K562 (cell line): ENCODE results near the gene SCN5A. TPM values are rescaled to one million over a fixed set of nuclear protein-coding genes. Genes with fewer than 3 reads are reported as not detected.

Experiments used
- ATF2 ChIP-seq: sonication (generic); formaldehyde crosslinking; IDR thresholded peaks from 2 replicates; pipeline ENCODE4 v1.8.1; 2022; ENCODE audit warnings: missing genetic modification reagents
- ATF7 ChIP-seq: fragments of 450-650 bp; IDR thresholded peaks from 2 replicates; pipeline ENCODE4 v1.7.1; 2014; ENCODE audit warnings: mild to moderate bottlenecking, moderate library complexity
- CBX3 ChIP-seq, 2 experiments: IDR thresholded peaks; 1 replicate in 1 of 2; 2 replicates in 1 of 2; pipeline ENCODE4 v1.6.1; 2012; ENCODE audit warnings: inconsistent platforms in 2 of 2, low read length in 2 of 2, borderline replicate concordance in 1 of 2, control low read depth in 1 of 2
- E2F6 ChIP-seq, 2 experiments: IDR thresholded peaks; 2 replicates each; pipeline ENCODE4 v1.6.1; 2011; ENCODE audit warnings: borderline replicate concordance in 1 of 2, control low read depth in 1 of 2, low read depth in 1 of 2, low read length in 1 of 2, mild to moderate bottlenecking in 1 of 2, mixed read lengths in 1 of 2, moderate library complexity in 1 of 2; ENCODE audit not compliant: insufficient read depth in 1 of 2, insufficient read length in 1 of 2, poor library complexity in 1 of 2, severe bottlenecking in 1 of 2; ENCODE audit errors: extremely low read depth in 1 of 2
- HMGXB4 ChIP-seq: sonication (generic); formaldehyde crosslinking; IDR thresholded peaks from 2 replicates; pipeline ENCODE4 v1.8.1; 2023; ENCODE audit warnings: mild to moderate bottlenecking, missing genetic modification reagents
- L3MBTL2 ChIP-seq: fragments of 450-650 bp; IDR thresholded peaks from 2 replicates; pipeline ENCODE4 v1.6.1; 2016; ENCODE audit warnings: mild to moderate bottlenecking, moderate library complexity
- MAZ ChIP-seq, 2 experiments: fragments of 450-650 bp in 1 of 2; sonication (generic) in 1 of 2; formaldehyde crosslinking; IDR thresholded peaks in 1 of 2; conservative IDR thresholded peaks in 1 of 2; 2 replicates each; pipeline versions ENCODE4 v1.4.0 to v1.5.0; 2020; ENCODE audit warnings: mild to moderate bottlenecking in 1 of 2, missing genetic modification reagents in 1 of 2
- PKNOX1 ChIP-seq: fragments of 450-650 bp; IDR thresholded peaks from 2 replicates; pipeline ENCODE4 v1.6.1; 2016
- PRPF4 ChIP-seq: fragments of 200-400 bp; formaldehyde crosslinking; IDR thresholded peaks from one replicate; pipeline ENCODE4 v1.6.1; 2017; ENCODE audit warnings: low read length, low read depth, mild to moderate bottlenecking; ENCODE audit not compliant: insufficient read depth, poor library complexity, severe bottlenecking
- PYGO2 ChIP-seq: fragments of 450-650 bp; IDR thresholded peaks from 2 replicates; pipeline ENCODE4 v1.6.1; 2016; ENCODE audit warnings: mild to moderate bottlenecking, missing genetic modification characterization, moderate library complexity, missing compliant biosample characterization
- SMARCA5 ChIP-seq: fragments of 450-650 bp; IDR thresholded peaks from 2 replicates; pipeline ENCODE4 v1.6.1; 2016
- SMARCC2 ChIP-seq: fragments of 450-650 bp; IDR thresholded peaks from 2 replicates; pipeline ENCODE4 v1.6.1; 2017; ENCODE audit warnings: antibody characterized with exemption, moderate library complexity, mild to moderate bottlenecking, low read depth
- SMC3 ChIP-seq: conservative IDR thresholded peaks from 2 replicates; pipeline ENCODE4 v1.6.1; 2011; ENCODE audit warnings: low read depth, low read length, improper control_type of control experiment; ENCODE audit not compliant: insufficient read depth
- SRSF7 ChIP-seq: fragments of 200-400 bp; formaldehyde crosslinking; optimal IDR thresholded peaks from 2 replicates; pipeline ENCODE3; 2017; ENCODE audit warnings: mild to moderate bottlenecking, low read depth, low read length
- XRCC4 ChIP-seq: IDR thresholded peaks from one replicate; pipeline ENCODE4 v1.6.1; 2011; ENCODE audit not compliant: insufficient read depth, insufficient read length; ENCODE audit errors: extremely low read depth
- YBX1 ChIP-seq: fragments of 450-650 bp; IDR thresholded peaks from 2 replicates; pipeline ENCODE4 v1.7.1; 2016; ENCODE audit warnings: mild to moderate bottlenecking
- ZBTB8A ChIP-seq: fragments of 450-650 bp; IDR thresholded peaks from 2 replicates; pipeline ENCODE4 v1.6.1; 2018; ENCODE audit warnings: mild to moderate bottlenecking, moderate library complexity; ENCODE audit not compliant: partially characterized antibody
- ZNF146 ChIP-seq: IDR thresholded peaks from one replicate; pipeline ENCODE4 v1.6.1; 2018; ENCODE audit warnings: missing compliant biosample characterization; ENCODE audit not compliant: unreplicated experiment
- ZNF41 ChIP-seq: fragments of 250-450 bp; sonication (Bioruptor Pico); conservative IDR thresholded peaks from 2 replicates; pipeline ENCODE4 v1.4.0; 2020; ENCODE audit warnings: mild to moderate bottlenecking
- ZNF586 ChIP-seq: fragments of 450-650 bp; formaldehyde crosslinking; conservative IDR thresholded peaks from 2 replicates; pipeline ENCODE4 v1.4.0; 2020; ENCODE audit warnings: mild to moderate bottlenecking, moderate library complexity
- ZNF699 ChIP-seq: fragments of 250-450 bp; sonication (Bioruptor Pico); IDR thresholded peaks from 2 replicates; pipeline ENCODE4 v1.8.0; 2021; ENCODE audit warnings: mild to moderate bottlenecking, moderate library complexity; ENCODE audit not compliant: insufficient replicate concordance
- ZNF75A ChIP-seq: fragments of 450-650 bp; formaldehyde crosslinking; IDR thresholded peaks from 2 replicates; pipeline ENCODE4 v1.4.0; 2020; ENCODE audit warnings: mild to moderate bottlenecking
- polyA plus RNA-seq, 8 experiments: library from polyadenylated mRNA; depleted of rRNA in 4 of 8; stranded (reverse) in 5 of 8; unstranded in 3 of 8; fragments of >200 nt; fragmentation: Nextera tagmentation in 2 of 8; fragmentation: Illumina TruSeq in 1 of 8; extraction: Ambion mirVana in 2 of 8; extraction: Trizol in 1 of 8; gene quantifications; 2 replicates each; pipeline versions ENCODE4 v1.2.1 to v1.2.3, GENCODE V29; 2011 to 2014; ENCODE audit warnings: inconsistent platforms in 1 of 8, missing spikeins in 1 of 8
- total RNA-seq, 7 experiments: library from RNA; depleted of rRNA in 6 of 7; stranded (reverse); fragments of >200 nt in 6 of 7; fragmentation: Illumina TruSeq in 2 of 7; extraction: Trizol in 2 of 7; gene quantifications; 2 replicates each; pipeline versions ENCODE4 v1.2.1 to v1.2.3, GENCODE V29; 2011 to 2021; ENCODE audit warnings: low replicate concordance in 1 of 7

SCN5A gene
- total and polyA plus RNA-seq, 9 of the 15 experiments (the other 6 are each of a cell fraction or from before 2014, with no cell fraction given), result 0.07 to 1.4 (median 0.21) TPM; not detected in 2

- peak in 1 of 2 experiments; percentile 23 for TF ChIP-seq E2F6 (IDR thresholded peaks at IDR 0.05; ENCODE audit: borderline replicate concordance in 1 of 2, extremely low read depth in 1 of 2, insufficient read depth in 1 of 2, insufficient read length in 1 of 2, low read depth in 1 of 2, low read length in 1 of 2, poor library complexity in 1 of 2, severe bottlenecking in 1 of 2)
- TF ChIP-seq ZNF146, result no peak
- no peak for TF ChIP-seq ATF2
- TF ChIP-seq L3MBTL2, result no peak
- TF ChIP-seq SMARCC2, result no peak
- TF ChIP-seq ZNF699, result no peak
- peak in 1 of 2 experiments; percentile 45; a peak in 1 of 4 replicates for TF ChIP-seq MAZ (CRISPR knock-in tag; conservative IDR thresholded peaks at IDR 0.05 in 1 of 2, IDR thresholded peaks at IDR 0.05 in 1 of 2)
- TF ChIP-seq HMGXB4 (CRISPR knock-in tag), result no peak
- TF ChIP-seq XRCC4, result no peak
- peak; percentile 69 for TF ChIP-seq SMC3
- TF ChIP-seq YBX1, result no peak
- TF ChIP-seq ZNF41 (CRISPR knock-in tag), result no peak
- TF ChIP-seq PYGO2 (tag), result no peak
- no peak for TF ChIP-seq ATF7
- TF ChIP-seq SRSF7, result no peak
- TF ChIP-seq SMARCA5, result no peak
- no peak for TF ChIP-seq CBX3 (IDR thresholded peaks at IDR 0.05; ENCODE audit: borderline replicate concordance in 1 of 2, low read length in 2 of 2)
- TF ChIP-seq ZBTB8A, result no peak
- peak; percentile 33; the same call in 1 of the 2 replicates for TF ChIP-seq PKNOX1
- TF ChIP-seq ZNF75A (CRISPR knock-in tag), result no peak
- TF ChIP-seq ZNF586 (CRISPR knock-in tag), result no peak
- TF ChIP-seq PRPF4, result no peak
Observed at GRCh38 chr3:38646630-38647029, 2.9 kb downstream of the SCN5A start (continued).
